ENCODE measurements around the gene CACNA1C.

GRCh38 chr12:2297658-2298057, 244.9 kb downstream of the CACNA1C start:
- TF ChIP-seq CTCF (conservative IDR thresholded peaks at IDR 0.05) (no peak), ZFX (IDR thresholded peaks at IDR 0.05) (no peak)

Measured in C4-2B (cell line).